HG02759 (cell line): ENCODE measurements around the gene NYAP1.

Experiments used
- ATAC-seq: cut with Tn5 transposase; IDR thresholded peaks from one replicate; pipeline ENCODE4 v1.9.1; 2021; ENCODE audit warnings: mild to moderate bottlenecking, moderate library complexity; ENCODE audit not compliant: unreplicated experiment

NYAP1 gene

DNA sequence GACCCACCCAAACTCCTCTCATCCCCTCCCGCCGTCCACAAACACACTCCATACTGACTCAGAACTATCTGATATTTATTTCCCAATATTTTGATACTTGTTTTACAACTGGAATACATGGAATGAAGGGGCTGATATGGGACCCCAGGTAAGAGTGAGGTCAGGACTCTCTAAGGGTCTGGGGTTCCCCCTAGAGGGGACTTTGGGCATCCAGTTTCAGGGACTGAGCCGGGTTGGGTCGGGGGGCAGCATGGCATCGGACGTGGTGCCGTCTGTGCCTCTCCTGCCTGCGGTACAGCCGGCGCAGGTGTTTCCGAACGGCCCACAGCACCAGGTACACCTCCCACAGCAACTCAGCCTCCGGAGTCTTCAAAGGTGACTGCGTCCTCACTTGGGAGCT is 27.2 kb upstream of the NYAP1 start:
- ATAC-seq = no peak

DNA sequence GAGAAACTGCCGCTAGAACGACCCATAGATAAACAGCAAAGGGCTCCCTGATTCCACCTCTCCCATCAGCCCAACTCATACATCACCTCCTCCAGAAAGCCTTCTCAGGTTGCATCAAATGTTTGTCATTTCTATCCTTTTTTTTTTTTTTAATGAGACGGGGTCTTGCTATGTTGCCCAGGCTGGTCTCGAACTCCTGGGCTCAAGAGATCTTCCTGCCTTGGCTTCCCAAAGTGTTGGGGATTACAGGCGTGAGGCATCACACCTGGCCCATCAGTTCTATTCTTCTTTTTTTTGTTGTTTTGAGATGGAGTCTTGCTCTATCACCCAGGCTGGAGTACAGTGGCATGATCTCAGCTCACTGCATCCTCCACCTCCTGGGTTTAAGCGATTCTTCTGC is 26.7 kb upstream of the NYAP1 start:
- ATAC-seq = no peak

DNA sequence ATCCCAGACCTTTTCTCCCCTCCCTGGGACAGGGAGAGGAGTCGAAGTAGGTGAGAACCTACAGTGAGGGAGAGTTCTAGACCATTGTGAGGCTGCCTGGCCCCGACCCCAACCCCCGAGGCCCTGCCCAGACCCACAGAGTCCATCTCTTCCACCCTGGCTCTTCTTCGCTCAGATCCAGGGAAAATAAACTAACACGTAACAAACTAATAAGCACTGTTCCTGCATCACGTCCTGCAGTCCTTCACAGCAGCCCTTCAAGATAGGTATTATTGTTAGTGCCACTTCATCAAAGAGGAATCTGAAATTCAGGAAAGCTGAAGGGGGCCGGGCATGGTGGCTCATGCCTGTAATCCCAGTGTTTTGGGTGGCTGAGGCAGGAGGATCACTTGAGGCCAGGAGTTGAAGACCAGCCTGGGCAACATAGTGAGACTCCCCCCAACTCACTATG is 19.5 kb upstream of the NYAP1 start, which contains the start of gene SPACDR:
TSS of gene SPACDR (minus strand) at position 51 of the 451 bp plus-strand sequence. CDS start 235 bp downstream, outside the sequence.
- no peak for ATAC-seq

DNA sequence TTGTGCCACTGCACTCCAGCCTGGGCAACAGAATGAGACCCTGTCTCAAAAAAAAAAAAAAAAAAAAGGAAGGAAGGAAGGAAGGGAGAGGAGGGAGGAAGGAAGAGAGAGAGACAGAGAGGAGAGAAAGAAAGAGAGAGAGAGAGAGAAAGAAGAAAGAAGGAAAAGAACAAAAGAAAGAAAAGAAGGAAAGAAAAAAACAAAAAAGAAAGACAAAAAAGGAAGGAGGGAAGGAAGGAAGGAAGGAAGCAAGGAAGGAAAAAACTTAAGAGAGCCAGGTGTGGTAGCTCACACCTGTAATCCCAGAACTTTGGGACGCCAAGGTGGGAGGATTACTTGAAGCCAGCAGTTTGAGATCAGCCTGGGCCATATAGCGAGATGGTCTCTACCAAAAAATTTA is 18.9 kb upstream of the NYAP1 start:
- no peak for ATAC-seq

DNA sequence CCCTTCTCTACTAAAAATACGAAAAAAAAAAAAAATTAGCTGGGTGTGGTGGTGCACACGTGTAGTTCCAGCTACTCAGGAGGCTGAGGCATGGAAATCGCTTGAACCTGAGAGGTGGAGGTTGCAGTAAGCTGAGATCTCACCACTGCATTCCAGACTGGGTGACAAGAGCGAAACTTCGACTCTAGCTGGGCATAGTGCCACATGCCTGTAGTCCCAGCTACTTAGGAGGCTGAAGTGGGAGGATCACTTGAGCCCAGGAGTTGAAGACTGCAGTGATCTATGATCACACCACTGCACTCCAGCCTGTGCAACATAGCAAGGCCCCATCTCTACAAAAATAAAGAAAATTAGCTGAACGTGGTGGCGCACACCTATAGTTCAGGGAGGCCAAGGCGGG is 18.4 kb upstream of the NYAP1 start:
- no peak for ATAC-seq

DNA sequence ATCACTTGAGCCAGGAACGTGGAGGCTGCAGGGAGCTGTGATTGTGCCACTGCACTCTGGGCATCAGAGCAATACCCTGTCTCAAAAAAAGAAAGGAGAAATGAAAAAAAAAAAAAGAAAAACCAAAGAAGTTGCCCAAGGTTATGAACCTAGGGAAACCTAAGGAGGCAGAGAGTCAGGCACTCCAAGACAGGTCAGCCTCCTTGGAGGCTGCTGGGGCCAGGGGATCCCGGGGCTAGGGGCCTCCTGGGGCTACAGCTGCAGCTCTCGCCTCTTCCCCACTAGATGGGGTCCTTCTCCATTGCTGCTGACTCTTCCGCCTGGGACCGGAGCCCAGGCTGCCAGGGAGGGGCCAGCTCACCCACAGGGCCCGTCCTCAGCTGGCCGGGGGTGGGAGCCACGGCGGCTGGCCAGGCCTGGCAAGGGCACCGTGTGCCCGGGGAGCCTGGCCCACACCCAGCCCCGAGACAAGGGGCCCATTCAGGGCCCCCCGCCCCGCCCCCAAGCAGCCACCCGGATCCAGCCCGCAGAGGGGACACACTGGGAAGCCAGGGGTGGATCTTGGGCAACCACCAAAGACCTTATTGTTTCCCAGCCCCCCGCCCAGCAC is 17.9 kb upstream of the NYAP1 start:
- ATAC-seq = no peak

DNA sequence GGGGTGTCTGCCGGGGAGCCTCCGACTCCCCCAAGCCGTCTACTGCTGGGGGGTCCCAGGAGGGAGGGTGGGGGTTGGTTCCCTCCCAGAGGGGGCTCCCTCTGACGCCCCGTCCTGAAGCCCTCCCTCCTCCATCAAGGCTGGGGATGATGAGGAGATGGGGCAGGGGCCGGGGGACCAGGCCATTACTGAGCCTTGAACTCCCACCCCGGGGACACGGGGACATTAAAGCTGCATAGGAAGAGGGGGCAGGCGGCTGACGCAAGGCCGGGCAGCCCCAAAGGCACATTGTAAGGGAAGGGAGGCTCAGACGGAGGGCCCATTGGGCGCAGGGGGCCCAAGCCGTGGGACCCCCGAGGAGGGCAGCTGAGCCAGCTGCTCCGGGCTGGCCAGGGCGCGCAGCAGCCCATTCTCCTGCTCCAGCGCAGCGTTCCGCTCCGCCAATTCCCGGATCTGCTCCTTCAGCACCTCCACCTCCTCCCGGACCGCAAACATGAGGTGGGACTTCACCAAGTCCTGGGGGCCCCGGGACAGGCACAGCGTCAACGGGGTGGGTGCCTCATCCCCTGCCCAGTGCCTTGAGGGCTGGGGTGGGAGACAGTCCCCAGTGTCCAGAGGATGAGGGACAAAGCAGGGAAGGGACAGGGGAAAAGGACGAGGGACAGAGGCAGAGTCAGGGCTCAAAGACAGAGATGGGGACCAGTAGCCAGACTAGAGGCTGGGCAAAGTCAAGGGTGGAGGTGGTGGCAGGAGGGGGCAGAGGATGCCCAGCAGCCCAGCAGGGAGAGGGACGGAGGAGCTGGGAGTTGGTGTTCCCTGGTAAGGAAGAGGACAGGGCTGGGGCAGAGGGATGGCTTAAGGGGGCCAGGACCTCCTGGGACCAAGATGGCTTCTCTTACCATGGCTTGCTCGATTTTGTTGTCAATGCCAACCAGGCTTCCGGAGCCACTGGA is 16.8 kb upstream of the NYAP1 start:
- ATAC-seq = no peak

DNA sequence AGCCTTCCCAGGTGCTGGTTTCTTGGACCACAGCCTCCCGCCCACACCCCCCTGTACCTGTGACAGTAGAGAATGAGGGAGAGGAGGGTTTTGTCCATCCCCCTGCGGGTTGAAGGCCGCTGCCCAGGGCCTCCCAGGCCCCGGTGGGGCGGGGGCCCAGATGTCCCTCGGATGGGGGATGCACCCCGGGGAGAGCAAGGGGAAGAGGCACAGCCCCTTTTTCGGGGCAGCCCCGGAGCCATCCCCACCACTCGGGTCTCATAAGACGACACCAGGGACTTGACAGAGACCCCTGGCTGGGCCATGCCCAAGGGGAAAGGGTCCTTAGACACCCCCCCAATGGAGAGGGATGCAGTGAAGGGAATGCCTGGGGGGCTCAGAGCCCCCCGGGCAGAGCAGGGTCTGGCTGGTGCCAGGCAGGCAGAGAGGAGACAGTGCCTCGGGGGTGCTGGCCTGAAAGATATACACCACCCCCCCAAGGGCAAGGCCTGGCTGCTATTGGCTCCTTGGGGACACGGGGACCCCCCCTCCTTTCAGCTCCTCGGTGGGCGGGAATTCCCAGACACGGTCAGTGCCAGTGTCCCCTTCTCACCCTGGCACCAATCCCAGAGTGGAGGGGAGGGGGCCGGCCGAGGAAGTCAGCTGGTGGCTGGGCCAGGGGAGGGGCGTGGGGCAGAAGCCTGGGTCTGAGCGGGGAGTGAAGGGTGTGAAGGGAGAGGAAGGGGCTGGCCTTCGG is 15.9 kb upstream of the NYAP1 start:
- no peak for ATAC-seq

DNA sequence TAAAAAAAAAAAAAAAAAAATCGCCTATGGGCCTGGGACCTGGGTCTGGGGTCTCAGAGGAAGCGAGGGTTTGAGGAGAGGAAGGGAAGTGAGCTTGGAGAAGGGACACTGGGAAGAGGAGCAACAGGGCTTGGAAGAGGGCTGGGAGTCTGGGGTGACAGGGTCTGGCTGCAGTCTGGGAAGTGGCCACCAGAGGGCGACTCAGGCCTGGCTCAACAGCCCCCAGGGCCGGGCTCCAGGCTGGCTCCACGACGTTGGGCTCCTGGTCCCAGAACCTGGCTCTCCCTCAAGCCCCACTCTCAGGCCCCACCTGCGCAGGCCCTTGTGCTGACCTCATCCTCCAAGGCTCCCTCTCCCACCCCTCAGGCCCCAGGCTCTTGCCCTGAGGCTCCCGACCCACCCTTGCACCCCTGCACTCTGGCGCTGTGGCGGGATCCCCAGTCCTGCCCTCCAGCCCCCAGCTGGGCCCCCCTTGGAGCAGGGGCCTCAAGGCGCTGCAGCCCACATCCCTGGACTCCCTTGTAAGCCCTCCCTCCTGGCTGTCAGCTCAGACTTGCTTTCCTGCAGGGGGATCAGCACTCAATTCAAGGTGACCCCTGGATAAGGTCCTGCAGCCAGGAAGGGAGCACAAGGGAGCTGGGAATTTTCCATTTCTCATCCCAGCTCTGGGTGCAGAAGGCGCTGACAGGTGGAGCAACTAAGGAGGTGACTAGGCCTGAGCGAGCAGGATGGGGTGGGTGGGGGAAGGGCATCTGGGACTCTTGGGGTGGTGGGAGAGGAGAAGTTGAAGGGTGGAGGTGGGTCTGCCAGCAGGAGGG is 14.3 kb upstream of the NYAP1 start:
- ATAC-seq = peak; percentile 72

DNA sequence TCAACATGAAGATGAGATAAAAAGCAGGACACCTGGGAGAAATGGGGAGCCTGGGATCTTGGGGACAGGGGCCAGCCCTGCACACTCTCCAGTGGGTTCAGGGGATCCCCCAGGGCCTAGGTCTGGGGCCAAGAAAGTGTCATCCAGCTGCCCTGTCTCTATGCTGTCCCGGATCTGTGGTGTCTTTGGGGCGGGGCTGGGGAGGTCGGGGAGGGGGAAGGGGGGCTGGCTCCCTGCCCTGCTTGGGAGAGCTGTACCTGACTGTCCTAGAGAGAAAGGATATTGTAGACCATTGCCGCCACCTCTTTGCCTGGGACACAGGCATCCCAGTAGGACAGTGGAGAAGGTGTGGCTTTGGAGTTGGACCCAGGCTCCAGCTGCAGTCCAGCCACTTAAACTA is 12.7 kb upstream of the NYAP1 start:
- no peak for ATAC-seq

DNA sequence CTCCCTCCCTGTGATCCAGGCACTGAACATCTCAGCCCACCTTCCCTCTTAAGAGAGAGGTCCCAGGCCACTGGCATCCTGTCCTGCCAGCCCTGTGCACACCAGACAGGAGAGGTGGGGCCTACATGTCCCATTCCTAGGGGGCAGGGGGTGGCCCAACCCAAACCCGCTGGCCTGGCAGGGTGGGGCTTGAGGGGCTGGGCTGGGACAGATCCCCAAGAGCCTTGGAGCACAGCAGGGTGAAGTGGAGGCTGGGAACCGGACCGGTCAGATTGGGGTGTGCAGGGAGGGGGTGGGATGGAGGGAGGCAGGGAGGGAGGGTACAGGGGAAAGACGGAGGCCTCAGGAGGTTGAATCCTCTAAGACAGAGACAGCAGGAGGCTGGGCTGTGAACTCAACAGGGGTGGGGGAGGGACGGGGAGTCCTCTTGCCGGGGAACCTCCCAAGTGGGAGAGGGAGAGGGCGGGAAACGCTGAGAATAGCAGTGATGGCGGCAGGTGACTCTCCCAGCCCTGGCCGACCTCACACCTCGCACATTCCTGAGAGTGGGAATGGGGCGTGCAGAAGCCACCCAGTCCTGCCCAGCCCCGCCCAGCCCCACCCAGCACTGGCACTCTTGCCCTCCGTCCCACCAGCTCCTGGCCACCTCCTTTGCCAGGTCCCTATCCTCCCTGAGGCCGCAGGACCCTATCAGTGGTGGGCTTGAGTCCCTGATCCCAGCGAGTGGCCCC is 11.4 kb upstream of the NYAP1 start:
- no peak for ATAC-seq

DNA sequence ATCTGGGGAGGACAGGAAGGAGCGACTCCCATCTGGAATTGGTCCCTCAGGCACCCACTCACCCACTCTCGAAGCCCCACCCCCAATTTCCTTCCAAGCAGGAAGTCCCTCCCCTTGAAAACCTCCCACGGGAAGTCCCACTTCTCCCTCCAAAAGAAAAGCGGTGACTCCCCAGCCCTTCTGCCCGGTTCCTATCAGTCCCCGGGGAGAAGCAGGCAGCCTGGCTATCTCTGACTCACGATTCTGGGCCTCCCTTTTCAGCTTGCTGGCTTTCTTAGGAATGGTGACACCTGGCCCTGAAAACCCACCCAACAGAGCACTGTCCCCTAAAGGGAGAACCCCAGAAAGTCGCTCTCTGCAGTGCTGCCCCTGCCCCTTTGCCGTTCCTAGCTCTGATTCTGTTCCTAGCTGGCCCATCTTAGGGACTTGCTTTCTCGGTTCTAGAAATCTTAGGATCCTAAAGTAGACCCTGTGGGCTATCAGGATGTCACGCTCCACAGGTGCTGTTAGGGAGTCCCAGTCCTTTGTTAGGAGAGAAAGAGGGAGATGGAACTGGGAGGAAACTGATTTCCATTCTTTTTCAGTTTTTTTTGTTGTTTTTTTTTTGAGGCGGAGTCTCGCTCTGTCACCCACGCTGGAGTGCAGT is 10.8 kb upstream of the NYAP1 start:
- no peak for ATAC-seq

DNA sequence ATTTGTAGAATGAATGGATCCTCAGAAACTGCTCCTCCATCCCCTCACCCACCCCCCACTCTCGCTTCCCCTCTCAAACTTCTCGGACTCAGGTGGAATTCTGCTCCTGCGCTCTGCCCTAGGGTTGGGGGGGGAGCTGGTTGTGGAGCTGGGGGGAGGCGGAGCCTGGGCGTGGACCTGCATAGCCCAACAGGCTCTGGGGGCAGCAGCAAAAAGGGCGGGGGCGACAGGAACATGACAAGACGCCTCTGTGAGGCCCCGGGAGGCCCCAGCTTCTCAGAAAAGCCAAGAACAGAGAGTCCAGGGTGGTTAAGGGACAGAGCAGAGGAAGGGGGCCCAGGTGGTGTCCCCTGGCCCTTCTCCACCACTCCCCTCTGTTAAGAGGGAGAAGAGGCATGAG is 8.2 kb upstream of the NYAP1 start:
- ATAC-seq = no peak

DNA sequence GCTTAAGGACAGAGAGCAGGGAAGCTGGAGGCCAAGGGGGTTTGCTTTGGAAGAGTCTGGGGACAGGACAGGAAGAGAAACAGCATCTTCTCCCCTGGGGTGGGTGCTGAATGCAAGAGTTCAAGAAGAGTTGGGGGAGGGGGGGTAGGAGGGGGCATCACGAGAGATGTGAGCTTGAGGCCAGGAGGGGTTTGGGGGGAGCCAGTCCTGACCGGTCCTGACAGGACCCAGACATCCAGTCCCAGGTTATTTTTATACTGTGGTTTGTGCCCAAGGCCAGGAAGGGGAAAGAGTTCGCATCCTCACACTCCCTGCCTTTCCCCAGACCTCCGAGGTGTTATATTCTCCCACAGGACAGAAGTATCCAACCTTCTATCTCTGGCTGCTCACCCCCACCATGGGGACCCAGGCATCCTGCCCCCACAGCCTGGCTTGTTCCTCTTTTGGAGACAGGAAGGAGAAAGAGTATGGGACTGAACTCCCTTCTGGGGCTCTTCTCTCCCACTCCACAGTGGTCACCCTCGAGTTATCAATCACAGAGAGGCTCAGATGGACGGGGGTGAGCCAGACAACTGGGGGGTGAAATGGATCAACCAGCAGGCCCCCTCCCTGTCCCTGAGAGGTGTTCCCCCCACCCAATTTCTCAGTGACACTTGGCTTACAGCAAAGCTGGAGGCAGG is 7.5 kb upstream of the NYAP1 start:
- no peak for ATAC-seq

DNA sequence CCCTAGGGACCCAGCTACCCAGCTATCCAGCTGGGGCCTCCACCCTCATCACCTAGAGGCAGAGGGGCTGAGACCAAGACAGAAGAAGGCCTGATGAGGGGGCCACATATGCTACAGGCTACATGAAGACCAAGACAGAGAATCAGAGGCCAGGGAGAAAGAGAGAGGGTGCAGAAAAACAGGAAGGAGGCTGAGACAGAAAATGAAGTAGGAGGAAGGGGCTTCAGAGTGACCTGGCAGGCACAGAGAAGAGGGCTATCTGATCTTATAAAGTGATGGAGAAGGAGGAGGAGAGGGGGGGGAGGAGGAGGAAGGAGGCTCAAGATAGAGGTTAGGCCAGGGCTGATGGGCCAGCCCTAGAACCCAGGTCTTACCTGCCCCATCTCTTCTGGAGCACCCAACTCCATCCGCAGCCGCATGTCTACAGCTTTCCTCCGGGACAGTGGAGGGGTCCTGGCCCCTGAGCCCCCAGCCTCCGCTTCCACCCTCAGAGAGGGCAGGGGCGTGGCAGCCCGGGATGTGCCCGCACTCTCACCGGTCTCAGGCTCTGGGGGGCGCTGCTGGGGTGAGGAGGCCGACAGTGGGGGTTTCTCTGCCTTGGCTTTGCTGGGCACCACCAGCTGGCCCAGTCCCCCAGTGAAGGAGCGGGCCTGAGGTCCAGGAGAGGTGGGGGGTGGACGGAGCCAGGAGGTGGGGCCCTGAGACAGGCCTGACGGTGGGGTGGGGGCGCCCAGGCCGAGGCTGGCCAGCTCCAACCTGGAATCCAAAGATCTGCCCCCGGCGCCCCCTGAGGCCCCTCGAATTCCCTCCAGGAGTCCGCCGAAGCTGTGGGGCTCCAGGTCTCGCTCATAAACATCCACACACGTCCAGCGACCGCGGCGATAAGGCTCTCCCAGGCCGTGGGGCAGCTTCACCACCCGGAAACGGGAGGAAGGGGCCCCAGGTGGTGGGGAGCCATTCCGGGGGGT is 6.5 kb upstream of the NYAP1 start:
- ATAC-seq = no peak

DNA sequence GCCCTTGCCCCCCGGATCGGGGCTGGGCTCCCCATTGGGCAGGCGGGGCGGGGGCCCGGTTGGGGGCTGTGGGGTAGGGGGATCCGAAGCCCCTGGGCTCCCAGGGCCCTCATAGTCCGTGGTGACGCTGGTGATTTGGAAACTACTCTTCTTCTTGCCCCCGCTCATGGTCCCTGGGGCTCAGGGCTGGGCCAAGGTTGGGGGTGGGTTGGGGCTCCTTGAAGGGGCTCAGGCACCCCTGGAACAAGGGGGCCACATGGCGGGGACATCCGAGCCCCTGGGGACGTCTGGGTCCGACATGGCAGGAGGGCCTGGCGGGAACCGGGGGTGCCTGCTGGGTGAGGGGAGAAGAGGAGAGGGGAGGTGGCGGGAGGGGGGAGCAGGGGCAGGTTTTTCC is 5.9 kb upstream of the NYAP1 start:
- ATAC-seq = no peak

DNA sequence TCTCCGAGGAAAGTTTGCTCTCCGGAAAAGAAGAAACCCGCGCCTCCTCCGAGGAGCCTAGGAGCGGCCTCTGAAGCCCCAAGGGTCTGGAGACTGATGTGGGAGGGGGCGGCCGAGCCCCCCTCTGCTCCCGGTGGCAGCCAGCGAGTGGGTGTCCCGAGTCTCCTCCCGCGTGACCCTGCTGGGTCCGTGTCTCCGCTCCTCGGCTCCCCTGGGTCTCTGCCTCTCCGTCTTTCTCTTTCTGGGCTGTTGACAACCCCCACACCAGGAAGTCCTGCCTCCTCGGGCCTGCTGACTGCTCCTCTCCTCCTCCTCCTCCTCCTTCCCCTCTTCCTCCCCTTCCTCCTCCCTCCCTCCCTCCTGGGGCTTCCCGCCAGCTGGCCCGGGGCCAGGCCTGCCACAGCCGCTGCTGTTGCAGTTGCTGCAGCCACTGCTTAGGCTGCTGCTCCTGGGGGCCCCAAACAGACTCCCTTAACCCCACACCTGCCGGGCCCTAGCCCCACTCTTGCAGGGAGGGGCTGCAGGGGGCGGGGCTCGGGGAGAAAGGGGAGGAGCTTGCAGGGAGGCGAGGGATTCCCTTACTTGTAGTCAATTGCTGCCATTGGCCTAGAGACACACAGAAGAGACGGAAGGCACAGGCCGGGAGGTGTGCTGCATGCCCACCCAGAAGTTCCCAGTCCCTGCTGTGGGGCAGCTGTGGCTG is 4.6 kb upstream of the NYAP1 start, which contains the start of gene TSC22D4:
TSS of gene TSC22D4 (minus strand) at position 257 of the 703 bp plus-strand sequence. CDS start 1,176 bp downstream, outside the sequence.
- ATAC-seq = peak; percentile 65
